Stimulated activated CD4-positive, alpha-beta T cell treated with anti-CD3 and anti-CD28 coated beads, Interleukin-2, amount 100 ng/mL, for 48 hours (primary cell): Measurements from ENCODE around the gene FAM89B.
"Not testable (repeated sequence)": the region's sequence is repeated elsewhere in the genome, so short reads cannot be mapped to it uniquely, and the experiment has no call there.

Source experiments
- DNase-seq, 2 donors: peaks; one replicate each; pipeline ENCODE4 v3.0.0-alpha.2; 2020

FAM89B gene

DNA sequence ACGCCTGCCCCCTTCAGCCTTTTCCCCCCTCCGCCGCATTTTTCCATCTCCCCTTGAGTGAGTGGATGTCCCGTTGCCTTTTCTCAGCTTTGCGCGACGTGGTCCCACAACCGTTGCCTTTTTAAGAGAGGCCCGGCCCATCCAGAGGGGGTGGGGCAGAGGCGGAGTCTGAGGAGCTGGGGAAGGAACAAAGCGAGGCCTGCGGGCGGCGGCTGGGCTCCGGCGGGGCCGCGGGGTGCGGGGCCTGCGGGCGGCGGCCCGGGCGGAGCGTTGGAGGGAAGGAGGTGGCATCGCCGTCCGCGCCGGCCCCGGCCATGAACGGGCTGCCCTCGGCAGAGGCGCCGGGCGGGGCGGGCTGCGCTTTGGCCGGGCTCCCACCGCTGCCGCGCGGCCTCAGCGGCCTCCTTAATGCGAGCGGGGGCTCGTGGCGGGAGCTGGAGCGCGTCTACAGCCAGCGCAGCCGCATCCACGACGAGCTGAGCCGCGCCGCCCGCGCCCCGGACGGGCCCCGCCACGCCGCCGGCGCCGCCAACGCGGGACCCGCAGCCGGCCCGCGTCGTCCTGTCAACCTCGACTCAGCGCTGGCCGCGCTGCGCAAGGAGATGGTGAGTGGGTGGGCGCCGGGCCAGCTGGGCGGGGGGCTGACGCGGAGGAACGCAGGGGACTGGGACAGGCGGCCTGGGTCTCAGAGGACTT lies at the start of gene FAM89B:
Gene FAM89B (plus strand): TSS at position 183 of the 696 bp plus-strand sequence. CDS start 132 bp downstream, at position 315.
- DNase-seq = peak; percentile 83 to 85

GRCh38 chr11:65522718-65523630 lies 49.4 kb upstream of the FAM89B start:
- not testable (repeated sequence) for DNase-seq

GRCh38 chr11:65523631-65523968 lies 48.7 kb upstream of the FAM89B start:
- DNase-seq = not testable (repeated sequence)

- no peak for DNase-seq
Observed at GRCh38 chr11:65524014-65524740, 48.2 kb upstream of the FAM89B start.

- peak; percentile 73 to 85 for DNase-seq
Observed at GRCh38 chr11:65524741-65525545, 47.4 kb upstream of the FAM89B start, which contains the start of gene SCYL1. TSS of gene SCYL1 (plus strand) at chr11:65525083. CDS start at chr11:65525154, 71 bp downstream.

- DNase-seq = no peak
Observed at GRCh38 chr11:65525546-65526480, 46.5 kb upstream of the FAM89B start.

DNA sequence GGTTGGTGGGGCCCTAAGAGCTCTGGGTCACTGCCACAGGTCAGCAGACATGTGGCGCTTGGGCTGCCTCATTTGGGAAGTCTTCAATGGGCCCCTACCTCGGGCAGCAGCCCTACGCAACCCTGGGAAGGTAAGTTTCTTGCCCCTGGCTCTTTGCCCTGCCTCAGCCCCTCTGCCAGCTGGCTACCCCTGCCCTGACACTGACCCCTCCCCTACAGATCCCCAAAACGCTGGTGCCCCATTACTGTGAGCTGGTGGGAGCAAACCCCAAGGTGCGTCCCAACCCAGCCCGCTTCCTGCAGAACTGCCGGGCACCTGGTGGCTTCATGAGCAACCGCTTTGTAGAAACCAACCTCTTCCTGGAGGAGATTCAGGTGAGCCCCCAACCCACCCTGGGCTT lies 45.6 kb upstream of the FAM89B start:
- no peak for DNase-seq

DNA sequence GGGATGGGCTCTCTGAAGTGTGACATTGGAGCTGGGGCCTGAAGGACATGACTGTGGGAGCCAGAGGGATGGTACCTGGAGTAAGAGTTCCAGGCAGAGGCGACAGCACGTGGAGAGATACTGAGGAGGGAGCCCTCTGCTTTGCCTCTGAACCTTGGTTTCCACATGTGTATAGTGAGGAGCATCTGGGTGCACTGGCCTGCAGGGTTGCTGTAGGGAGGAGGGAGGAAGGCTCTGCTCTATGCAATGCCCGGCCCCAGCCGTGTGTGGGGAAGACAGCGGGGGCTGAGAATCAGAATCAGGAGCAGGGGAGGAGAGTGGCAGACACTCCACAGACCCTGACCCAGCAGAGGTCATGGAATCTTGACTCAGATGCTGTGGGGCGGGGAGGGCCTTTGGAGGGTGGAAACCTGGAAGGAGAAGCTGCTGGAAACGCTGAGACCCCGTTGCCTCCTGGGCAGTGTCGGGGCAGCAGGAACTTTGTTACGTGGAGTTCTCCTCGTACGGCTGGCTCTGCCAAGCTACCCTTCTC lies 43.5 kb upstream of the FAM89B start:
- no peak for DNase-seq

DNA sequence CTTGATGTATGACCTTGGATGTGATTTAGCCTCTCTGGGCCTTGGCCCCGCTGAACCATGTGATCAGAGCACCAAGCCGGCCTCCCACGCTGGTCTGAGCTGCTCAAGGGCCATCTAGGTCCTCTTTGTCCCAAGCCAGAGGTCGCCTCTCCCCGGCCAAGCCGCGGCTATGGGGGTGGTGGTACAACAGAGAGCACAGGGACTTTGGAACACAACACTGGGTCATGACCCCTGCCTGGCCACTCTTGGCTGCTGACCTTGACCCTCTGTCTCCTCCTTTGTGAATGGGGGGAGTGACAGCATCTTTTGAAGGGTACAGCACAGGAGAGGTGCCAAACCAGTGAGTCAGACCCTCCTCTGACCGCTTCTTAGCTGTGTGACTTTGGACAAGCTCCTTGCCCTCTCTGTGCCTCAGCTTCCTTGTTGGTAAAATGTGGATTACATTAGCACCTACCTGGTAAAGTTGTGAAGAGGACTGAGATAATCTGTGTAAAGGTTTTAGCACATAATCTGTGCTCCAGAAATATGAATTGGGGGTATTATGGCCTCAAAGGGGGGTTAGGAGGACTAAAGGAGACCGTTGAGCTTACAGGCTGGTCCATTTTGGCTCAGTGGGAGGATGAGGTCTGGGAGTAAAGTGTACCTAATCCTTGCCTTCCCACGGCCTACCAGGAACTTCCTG lies 42.7 kb upstream of the FAM89B start:
- DNase-seq = no peak

GRCh38 chr11:65530157-65530496 lies 42.2 kb upstream of the FAM89B start:
- no peak for DNase-seq

DNA sequence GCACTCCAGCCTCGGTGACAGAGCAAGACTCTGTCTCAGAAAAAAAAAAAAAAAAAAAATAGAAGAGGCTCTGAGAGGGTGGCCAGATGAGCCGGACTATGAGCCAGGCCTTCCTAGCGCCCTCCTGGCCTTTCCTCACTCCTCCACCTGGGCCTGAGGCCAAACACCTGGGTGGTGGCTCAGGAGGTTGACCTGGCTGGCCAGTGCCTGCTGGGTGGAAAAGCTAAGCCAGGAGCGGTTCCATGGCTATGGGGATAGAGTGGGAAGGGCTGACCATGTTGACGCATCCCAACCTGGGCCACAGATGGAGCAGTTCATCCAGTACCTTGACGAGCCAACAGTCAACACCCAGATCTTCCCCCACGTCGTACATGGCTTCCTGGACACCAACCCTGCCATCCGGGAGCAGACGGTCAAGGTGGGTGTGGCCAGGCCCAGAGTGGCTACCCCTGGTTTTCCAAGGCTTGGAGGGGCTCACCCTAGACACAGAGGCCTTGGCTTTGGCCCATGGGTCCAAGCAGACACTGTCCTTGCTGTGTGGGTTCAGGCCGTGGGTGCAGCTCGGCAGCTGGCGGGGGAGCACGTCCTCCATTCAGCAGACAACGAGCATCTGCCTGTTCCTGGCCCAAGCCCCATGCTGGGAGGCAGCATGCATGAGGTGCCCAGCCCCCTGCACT lies 39.8 kb upstream of the FAM89B start:
- no peak for DNase-seq

DNA sequence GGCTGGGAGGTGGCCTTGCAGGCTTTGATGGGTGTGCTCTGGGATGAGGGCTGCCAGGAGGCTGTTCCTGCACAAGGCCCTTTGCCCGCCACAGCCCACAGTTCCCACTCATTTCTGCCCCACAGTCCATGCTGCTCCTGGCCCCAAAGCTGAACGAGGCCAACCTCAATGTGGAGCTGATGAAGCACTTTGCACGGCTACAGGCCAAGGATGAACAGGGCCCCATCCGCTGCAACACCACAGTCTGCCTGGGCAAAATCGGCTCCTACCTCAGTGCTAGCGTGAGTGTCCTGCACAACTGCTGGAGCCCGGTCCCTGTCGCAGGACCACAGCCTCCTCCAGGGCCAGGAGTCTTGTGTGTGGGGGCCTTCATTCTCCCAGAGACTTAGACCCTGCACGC lies 37.2 kb upstream of the FAM89B start:
- no peak for DNase-seq

- DNase-seq = no peak
Observed at GRCh38 chr11:65536412-65537295, 35.7 kb upstream of the FAM89B start.

- DNase-seq = no peak
Observed at GRCh38 chr11:65537296-65537597, 35.1 kb upstream of the FAM89B start.

DNA sequence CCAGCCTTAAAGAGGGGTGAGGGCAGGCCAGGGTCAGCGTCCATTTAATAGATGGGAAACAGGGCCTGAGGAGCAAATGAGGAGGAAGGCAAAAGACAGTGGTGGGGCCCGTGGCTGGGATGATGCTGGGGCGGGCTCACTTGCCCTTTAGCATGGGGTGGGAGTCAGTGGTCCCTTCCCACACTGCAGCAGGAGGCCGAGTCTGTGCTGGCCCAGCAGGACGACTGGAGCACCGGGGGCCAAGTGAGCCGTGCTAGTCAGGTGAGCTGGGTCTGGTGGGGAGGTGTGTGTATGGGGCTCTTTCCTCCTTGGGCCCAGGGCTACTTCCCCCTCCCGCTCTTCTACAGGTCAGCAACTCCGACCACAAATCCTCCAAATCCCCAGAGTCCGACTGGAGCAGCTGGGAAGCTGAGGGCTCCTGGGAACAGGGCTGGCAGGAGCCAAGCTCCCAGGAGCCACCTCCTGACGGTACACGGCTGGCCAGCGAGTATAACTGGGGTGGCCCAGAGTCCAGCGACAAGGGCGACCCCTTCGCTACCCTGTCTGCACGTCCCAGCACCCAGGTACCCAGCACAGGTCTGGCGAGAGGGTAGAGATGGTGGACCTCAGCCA lies 34.6 kb upstream of the FAM89B start:
- DNase-seq = no peak

DNA sequence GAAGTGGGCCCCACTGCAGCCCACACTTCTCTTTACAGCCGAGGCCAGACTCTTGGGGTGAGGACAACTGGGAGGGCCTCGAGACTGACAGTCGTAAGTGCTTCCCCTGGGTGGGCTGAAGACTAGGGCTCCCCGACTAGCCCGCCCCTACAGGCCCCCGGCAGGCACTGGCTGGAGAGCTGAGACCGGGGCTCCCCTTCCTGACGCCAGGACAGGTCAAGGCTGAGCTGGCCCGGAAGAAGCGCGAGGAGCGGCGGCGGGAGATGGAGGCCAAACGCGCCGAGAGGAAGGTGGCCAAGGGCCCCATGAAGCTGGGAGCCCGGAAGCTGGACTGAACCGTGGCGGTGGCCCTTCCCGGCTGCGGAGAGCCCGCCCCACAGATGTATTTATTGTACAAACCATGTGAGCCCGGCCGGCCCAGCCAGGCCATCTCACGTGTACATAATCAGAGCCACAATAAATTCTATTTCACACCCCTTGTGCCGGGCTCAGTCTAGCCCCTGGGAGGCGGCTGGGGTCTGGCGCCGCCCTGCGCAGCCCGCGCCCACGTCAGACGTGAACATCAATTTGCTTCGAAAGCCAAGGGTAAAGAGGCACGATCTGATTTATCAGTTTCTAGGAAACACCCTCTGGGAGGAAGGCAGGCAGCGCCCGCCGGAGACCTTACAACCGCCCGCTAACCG lies 34.0 kb upstream of the FAM89B start:
- no peak for DNase-seq

- no peak for DNase-seq
Observed at GRCh38 chr11:65538915-65539743, 33.2 kb upstream of the FAM89B start.
